SK-N-MC (cell line): ENCODE measurements around the gene BBIP1.
A peak's percentile ranks its signal among the peaks of the same experiment; 100 is the strongest.

ENCODE experiments used
- DNase-seq: peaks from one replicate; pipeline ENCODE4 v3.0.0-alpha.2; 2011; ENCODE audit warnings: low read depth, low spot score
- H3K27ac ChIP-seq: fragments of 200-600 bp; sonication (generic); 2 replicates; pipeline ENCODE4 v1.5.1; 2016; ENCODE audit warnings: mixed run types
- H3K36me3 ChIP-seq: fragments of 200-600 bp; sonication (generic); 2 replicates; pipeline ENCODE4 v1.6.1; 2017; ENCODE audit warnings: antibody characterized with exemption, low read length, mixed read lengths; ENCODE audit not compliant: insufficient read depth
- H3K4me3 ChIP-seq: fragments of 200-600 bp; sonication (generic); 2 replicates; pipeline ENCODE4 v1.5.1; 2016
- H3K9ac ChIP-seq: fragments of 200-600 bp; sonication (generic); 2 replicates; pipeline ENCODE4 v1.8.0; 2017; ENCODE audit warnings: mixed run types, mixed read lengths; ENCODE audit not compliant: insufficient read length
- H3K9me3 ChIP-seq: fragments of 200-600 bp; sonication (generic); 2 replicates; pipeline ENCODE4 v1.6.1; 2017; ENCODE audit warnings: low read depth, mild to moderate bottlenecking, antibody characterized with exemption, low read length, moderate library complexity, mixed read lengths
- EZH2 ChIP-seq: fragments of 200-600 bp; sonication (generic); IDR thresholded peaks from one replicate; pipeline ENCODE4 v1.6.1; 2017; ENCODE audit warnings: antibody characterized with exemption
- FOXP2 ChIP-seq: optimal IDR thresholded peaks from 2 replicates; pipeline ENCODE3; 2011; ENCODE audit warnings: mild to moderate bottlenecking, moderate library complexity; ENCODE audit not compliant: insufficient read depth; ENCODE audit errors: extremely low read length, control extremely low read depth
- POLR2AphosphoS5 ChIP-seq: IDR thresholded peaks from 2 replicates; pipeline ENCODE4 v1.6.1; 2012; ENCODE audit warnings: mild to moderate bottlenecking, low read depth, low read length, borderline replicate concordance

Gene BBIP1

GRCh38 chr10:110881905-110882304, 37.1 kb downstream of the BBIP1 start:
- H3K9me3 ChIP-seq: no peaks in the 10 kb centered on the region
- H3K9ac ChIP-seq: no peak overlapping the region
- H3K4me3 ChIP-seq: no peak overlapping the region
- no peak for DNase-seq
- H3K36me3 ChIP-seq: no peaks in the 10 kb centered on the region
- TF ChIP-seq FOXP2 (no peak), POLR2AphosphoS5 (no peak), EZH2 (no peak)
- H3K27ac ChIP-seq: no peak overlapping the region

- no peak for TF ChIP-seq POLR2AphosphoS5
- no peak for TF ChIP-seq FOXP2
- no peak for TF ChIP-seq EZH2
These were observed 37.7 kb downstream of the BBIP1 start for GRCh38 chr10:110881247-110881646.

GRCh38 chr10:110880012-110880411, 39.0 kb downstream of the BBIP1 start:
- TF ChIP-seq POLR2AphosphoS5 (no peak), FOXP2 (no peak), EZH2 (no peak)
- H3K9me3 ChIP-seq: no peaks in the 10 kb centered on the region
- H3K4me3 ChIP-seq: no peak overlapping the region
- no peaks in the 10 kb centered on the region for H3K36me3 ChIP-seq
- no peak overlapping the region for H3K9ac ChIP-seq
- no peak overlapping the region for H3K27ac ChIP-seq
- no peak for DNase-seq

More at GRCh38 chr10:110881247-110881646, 37.7 kb downstream of the BBIP1 start:
- no peak overlapping the region for H3K9ac ChIP-seq
- no peak overlapping the region for H3K27ac ChIP-seq
- H3K9me3 ChIP-seq: no peaks in the 10 kb centered on the region
- no peaks in the 10 kb centered on the region for H3K36me3 ChIP-seq
- no peak for DNase-seq
- no peak overlapping the region for H3K4me3 ChIP-seq

- TF ChIP-seq EZH2 (no peak), FOXP2 (no peak), POLR2AphosphoS5 (no peak)
- Histone ChIP-seq H3K4me3 (no peak overlapping the region), H3K27ac (no peak overlapping the region), H3K36me3 (no peaks in the 10 kb centered on the region), H3K9me3 (no peaks in the 10 kb centered on the region), H3K9ac (no peak overlapping the region)
- DNase-seq: no peak
These were observed 42.2 kb downstream of the BBIP1 start for GRCh38 chr10:110876788-110877187.

GRCh38 chr10:110876000-110876399, 43.0 kb downstream of the BBIP1 start:
- H3K36me3 ChIP-seq: no peaks in the 10 kb centered on the region
- TF ChIP-seq POLR2AphosphoS5 (no peak), EZH2 (no peak), FOXP2 (no peak)
- DNase-seq: no peak
- no peak overlapping the region for H3K9ac ChIP-seq
- H3K27ac ChIP-seq: no peak overlapping the region
- H3K4me3 ChIP-seq: no peak overlapping the region
- no peaks in the 10 kb centered on the region for H3K9me3 ChIP-seq

- H3K4me3 ChIP-seq: peak overlapping the region; percentile 83
- H3K36me3 ChIP-seq: no peaks in the 10 kb centered on the region
- peak overlapping the region; percentile 83 for H3K9ac ChIP-seq
- H3K9me3 ChIP-seq: no peaks in the 10 kb centered on the region
- H3K27ac ChIP-seq: no peak overlapping the region
- no peak for TF ChIP-seq EZH2
- no peak for TF ChIP-seq POLR2AphosphoS5
- no peak for TF ChIP-seq FOXP2
- no peak for DNase-seq
These were observed 45.0 kb downstream of the BBIP1 start for GRCh38 chr10:110873951-110874350.

- DNase-seq: no peak
- H3K36me3 ChIP-seq: no peaks in the 10 kb centered on the region
- peak overlapping the region; percentile 81 for H3K27ac ChIP-seq
- peak overlapping the region; percentile 83 for H3K9ac ChIP-seq
- TF ChIP-seq FOXP2 (no peak), POLR2AphosphoS5 (no peak), EZH2 (no peak)
- no peaks in the 10 kb centered on the region for H3K9me3 ChIP-seq
- H3K4me3 ChIP-seq: peak overlapping the region; percentile 83
These were observed 45.7 kb downstream of the BBIP1 start for GRCh38 chr10:110872984-110873923.

- no peak for DNase-seq
- Histone ChIP-seq H3K9ac (peak overlapping the region; percentile 83), H3K9me3 (no peaks in the 10 kb centered on the region), H3K36me3 (no peaks in the 10 kb centered on the region), H3K4me3 (peak overlapping the region; percentile 83), H3K27ac (peak overlapping the region; percentile 81)
- no peak for TF ChIP-seq FOXP2
- TF ChIP-seq EZH2: no peak
- no peak; the same call in 1 of the 2 replicates for TF ChIP-seq POLR2AphosphoS5
These were observed 46.6 kb downstream of the BBIP1 start for GRCh38 chr10:110872145-110872983.
